GM21786 (cell line): Measurements from ENCODE around the gene LMO4.

Experiments
- ATAC-seq: cut with Tn5 transposase; IDR thresholded peaks from one replicate; pipeline ENCODE4 v1.9.1; 2021; ENCODE audit not compliant: unreplicated experiment

LMO4 gene

DNA sequence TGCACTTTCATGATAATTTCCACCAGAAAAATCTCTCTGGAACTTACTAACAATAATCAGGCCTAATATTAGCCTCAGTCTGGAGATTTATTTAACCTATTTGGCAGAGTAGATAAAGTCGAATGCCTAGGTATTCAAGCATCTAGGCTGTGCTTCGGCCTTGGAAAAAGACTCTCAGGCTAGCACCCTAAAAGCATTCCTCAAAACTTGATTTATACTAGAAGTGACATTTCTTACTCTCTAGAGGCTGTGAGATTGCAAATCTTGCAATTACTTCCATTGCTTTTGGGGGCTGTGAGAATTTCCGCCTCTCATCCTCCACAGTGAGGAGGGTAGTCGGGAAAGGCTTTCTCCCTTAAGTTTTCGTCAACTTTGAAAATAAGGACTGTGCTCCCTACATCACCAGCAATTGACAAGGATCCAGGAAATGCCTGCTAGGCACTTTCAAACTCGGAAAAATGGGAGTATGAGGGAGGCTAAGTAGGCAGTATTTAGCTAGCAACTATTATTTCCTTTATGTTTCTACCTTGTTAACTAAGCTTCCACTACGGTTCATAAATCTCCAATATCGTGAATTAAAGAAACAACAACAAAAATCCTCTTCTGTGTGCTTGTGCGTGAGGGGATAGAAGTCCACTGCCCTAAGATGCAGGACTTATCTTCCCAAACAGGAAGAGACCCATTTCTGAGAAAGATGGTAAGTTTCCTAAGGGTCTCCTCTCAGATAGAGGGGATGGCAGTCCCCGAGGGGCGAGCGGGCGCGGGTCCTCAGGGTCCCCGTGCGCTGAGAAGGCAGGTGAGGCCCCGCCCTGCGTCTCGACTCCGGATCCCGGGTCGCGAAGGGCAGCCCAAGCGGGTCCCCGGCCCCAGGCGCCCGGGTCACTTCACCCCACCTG lies 1.1 kb upstream of the LMO4 start:
- ATAC-seq: no peak

DNA sequence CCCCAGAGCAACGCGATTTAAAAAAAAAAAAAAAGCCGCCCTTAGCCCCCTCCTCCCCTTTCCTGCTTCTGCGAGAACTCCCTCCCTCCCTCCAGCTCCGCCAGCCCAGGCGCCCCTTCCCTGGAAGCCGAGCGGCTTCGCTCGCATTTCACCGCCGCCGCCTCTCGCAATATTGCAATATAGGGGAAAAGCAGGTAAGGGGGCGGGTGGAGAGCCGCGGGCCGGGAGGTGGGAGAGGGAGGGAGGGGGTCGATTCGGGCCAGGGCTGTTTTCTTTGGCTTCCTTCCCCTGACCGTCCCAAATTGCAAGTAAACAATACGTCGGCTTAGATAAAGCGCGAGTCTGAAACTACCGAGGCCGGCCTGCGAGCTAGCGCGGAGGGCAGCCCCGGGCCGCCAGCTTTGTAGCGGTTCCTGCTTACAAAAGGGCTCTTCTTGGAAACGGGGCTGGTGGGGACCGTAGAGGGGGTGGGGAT lies 408 bp downstream of the LMO4 start:
- no peak for ATAC-seq

DNA sequence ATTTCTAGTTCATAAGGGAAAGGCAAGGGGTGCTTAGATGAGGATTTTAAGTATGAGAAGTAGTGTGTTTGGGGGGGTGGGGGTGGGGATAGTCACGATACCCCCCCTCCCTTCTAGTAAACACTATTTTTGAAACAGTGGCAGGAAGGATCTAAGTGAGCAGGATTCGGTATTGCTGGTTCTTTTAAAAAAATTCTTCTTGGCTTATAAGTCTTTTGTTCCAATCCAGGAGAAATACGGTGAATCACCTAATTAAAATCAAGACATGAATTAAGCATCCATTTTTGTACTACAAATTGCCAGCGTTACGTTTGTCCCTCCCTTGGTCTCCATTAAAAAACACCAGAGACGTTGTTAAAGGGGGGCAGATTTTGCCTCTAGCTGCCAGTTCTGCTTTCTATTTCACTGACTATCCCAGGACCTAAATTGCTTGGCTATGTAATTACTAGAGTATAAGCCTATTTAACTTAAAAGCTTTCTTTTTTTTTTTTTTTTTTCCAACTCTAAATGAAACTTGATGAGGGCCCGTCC lies 911 bp downstream of the LMO4 start:
- no peak for ATAC-seq

DNA sequence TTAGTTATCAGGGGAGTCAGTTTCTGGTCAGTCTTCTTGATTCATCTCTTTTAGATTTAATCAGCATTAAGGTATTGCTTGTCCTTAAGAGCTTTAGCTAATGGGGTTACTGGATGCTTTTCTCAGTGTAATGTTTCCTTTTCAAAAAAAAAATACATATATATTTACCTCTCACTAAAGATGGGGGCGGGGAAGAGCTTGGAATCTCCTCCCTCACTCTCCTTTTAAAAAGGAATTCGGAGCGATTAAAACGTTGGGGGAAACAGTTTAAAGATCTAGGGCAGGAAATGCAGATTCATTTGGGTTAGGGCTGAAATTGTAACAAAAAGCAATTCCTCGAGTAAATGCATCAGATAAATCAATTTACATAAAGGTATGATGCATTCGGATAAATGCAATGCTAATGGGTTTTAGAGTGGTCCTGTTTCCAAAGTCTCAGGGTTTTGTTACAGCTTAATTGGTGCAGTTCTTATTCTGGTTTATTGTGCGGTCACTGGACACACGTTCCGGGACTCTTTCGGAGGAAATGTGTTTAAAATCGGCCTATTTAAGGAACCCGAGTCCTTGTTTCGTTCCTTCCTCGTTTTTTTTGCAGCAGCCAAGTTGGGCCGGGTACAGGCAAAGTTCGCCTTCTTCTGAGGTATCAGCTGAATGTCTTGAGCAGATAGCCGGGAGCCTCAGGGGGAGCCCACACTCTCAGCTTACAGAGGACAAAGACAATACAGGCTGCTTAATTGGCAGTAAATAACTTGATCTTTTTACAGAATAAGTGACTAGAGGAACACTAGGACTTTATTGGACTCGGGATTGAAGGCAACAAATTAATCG lies 1.6 kb downstream of the LMO4 start:
- ATAC-seq: no peak

DNA sequence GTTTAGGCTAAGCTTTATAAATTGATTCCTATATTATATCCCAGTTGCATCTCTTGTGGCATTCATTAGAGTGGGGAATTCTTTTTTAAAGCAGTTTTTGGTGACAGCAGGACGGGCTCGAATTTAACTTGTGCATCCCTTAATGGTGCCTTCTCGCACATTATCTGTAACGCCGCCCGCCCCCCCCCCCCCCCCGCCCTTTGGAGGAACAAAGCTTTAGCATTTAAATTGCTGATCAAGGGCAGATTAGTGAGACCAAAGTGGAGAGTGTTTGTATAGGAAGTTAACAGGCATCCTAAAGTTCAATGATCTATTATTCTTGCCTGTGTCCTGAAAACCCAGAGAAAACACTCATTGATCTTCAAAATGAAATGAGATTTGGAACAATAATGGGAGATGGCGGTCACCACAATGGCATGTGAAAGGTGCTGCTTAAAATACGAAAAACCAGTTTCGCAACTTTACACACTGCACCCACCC lies 2.2 kb downstream of the LMO4 start:
- no peak for ATAC-seq

DNA sequence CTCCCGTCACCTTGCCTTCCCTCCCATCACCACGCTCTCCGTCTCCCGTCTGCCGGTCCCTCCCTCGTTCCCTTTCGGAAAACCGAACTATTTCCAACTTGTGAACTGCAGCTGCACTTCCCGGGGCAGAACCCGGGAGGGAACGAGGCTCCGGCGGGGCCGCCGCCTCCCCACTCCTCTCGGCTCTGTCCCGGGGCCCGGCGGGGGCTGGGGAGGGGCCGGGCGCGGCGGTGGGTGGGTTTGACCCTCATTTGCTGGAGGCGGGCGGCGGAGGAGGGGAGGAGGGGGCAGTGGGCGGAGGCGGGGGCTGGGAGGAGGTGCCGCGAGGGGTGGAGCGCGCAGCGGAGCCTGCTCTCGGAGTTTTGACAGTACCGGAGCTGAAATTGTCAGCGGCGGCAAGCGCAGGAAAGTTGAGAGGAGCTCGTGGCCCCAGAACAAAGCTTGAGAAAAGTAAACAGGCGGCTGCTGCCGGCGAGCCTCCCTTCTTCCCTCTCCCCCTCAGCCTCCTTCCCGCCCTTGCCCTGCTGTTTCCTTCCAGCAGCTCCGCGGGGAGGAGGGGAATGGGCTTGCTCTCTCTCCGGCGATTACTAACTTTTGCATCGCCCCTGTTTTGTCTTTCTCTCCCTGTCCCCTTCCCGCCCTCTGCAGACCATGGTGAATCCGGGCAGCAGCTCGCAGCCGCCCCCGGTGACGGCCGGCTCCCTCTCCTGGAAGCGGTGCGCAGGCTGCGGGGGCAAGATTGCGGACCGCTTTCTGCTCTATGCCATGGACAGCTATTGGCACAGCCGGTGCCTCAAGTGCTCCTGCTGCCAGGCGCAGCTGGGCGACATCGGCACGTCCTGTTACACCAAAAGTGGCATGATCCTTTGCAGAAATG lies 2.9 kb downstream of the LMO4 start:
- no peak for ATAC-seq

DNA sequence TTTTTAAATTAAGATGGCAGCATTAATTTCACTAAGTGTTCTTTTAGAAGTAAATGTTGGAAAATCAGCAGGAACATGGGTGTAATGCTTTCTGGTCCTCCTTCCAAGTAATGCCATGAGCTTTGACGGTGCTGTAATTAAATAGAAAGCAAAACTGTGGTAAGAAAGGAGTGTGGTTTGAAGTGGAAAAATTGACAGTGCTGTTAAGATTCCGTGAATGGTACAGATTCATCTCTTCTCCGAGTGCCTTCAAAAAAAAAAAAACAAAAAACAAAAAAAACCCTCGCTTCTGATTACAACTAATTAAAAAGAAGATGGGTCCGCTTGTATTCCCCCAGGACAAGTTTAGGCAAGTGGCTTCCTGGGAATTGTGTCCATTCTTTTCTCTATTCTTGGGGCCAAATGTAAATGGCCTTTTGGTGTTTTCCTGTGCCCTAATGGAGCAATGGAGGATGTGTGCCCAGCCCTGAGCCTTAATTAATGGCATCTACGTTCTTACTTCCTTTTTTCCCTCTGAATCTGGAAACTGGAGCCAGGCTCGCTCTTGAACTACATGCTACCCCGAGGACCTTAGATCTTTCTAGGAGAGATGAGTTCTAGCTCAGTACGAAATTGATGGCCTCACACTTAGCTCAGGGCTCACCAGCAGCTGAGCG lies 5.1 kb downstream of the LMO4 start:
- no peak for ATAC-seq

DNA sequence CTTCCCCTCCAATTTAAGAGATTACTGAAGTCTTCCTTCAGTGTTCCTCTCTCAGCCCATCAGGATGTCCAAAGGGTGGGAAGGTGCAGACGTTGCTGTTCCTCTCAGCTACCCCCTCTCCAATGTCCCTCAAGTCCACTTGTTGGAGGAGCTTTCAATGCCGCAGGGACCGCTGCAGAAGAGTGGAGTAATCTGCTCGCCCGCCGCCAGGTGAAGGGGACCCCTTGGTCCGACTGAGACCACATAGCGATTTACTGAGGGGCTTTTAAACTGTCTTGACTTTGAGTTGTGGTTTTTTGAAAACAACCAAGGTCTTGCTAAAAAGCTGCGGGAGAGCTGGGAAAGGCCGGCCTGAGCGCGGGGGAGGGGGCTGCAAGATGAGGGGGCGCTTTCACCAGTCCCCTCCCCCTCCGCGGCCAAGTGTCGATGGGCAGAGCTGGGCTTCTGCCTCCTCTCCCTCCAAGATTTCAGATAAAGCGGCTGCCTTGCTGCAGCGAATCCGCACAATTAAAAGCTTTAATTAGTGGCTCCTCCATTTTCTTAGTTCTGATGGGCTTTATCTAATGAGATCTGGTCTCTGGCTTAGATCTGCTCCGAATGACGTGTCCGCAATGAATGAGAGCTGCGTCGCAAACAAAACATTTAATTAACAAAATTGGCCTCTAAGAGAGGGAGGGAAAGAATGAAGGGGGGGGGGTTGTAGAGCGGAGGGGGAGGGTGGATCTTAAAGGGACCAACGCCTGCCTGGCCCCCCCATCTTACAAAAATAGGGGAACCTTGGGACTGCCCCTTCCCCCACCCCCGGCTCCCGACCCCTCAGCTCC lies 5.9 kb downstream of the LMO4 start:
- no peak for ATAC-seq

DNA sequence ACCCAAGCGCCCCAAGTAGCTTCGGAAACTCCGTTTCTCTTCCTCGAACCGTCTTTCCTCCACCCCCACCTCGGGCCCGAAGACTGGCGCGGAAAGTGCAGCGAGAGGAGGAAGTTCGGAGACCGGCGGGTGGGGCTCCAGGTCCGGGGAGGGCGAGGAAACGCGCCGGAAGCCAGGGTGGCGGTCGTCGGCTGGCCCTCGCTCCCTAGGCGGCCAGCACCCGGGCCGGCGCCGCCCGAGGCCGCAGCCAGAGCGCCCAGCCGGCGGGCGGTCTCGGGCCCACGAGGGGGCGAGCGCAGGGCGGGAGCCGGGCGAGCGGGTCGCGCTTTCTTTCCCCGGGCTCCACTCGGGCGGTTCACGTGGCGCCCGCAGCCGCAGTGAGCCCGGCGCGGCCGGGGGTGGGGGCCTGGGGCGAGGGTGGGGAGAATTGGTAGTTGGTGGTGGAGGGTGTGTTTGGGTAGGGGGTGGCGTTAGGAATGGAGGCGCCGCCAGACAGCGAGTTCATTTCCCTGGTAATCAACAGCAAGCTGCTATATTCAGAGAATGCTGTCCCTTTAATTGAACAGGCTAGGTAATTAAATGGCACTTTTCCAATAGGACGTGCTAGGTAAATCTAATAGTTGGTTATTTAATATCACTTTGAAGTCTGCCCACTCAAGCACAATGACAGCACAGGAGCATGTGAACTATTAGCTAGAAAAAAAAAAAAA lies 6.7 kb downstream of the LMO4 start:
- peak; percentile 42 for ATAC-seq

DNA sequence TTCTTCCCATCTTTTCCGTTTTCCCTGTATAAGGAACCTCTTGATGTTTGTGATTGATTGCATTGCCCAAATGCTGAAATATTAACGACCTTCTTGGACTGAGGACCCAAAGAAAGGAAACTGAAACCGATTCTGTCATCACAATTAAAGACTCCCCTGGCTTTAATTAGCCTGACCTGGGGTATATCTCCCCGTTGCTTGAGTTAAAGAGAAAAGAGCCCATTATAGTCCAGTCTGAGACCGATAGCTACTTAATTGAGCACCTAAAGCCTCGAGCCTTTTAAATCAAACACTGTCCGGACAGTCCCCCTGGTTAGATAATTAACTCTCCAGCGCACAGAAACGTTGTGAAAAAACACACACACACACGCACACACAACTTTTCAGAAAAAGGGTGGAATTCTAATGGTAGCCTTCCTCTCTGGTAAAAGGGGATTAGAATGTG lies 8.0 kb downstream of the LMO4 start:
- ATAC-seq: no peak

DNA sequence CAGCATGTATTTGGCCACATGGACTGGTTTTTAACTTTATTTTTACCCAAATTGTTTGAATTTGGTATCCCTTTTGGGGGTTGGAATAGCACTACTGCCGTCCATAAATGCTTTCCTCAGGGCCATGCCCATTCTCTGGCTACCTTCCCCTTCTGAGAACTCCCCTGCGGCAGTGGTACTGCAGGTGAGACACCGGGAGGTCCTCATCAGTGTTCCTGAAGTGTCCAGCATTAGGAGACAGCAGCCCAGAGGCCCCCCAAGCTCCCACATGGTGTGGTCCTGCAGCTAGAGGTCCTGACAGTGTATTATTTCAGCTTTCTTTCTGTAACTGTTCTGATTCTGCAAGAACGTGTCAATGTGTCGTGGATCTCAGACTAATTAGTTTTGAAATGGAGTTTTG lies 8.9 kb downstream of the LMO4 start:
- ATAC-seq: no peak

DNA sequence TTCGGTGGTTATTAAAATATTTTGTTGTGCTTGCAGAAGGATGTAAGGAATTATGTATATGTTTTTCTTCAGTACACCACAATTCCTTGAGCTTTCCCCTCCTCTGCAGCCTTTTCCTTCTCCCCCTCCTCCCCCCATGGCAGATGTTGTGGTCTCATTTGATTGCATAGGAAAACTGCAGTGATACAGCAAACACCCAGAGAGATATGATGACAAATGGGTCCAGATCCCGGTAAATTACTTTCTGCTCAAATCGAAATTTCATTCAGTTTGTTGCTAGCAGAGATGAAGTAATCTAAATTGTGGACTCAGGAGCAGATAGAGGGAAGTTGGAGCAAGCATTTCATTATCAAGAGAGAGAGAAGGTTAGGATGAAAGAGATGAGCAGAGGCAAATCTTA lies 9.9 kb downstream of the LMO4 start:
- ATAC-seq: no peak

DNA sequence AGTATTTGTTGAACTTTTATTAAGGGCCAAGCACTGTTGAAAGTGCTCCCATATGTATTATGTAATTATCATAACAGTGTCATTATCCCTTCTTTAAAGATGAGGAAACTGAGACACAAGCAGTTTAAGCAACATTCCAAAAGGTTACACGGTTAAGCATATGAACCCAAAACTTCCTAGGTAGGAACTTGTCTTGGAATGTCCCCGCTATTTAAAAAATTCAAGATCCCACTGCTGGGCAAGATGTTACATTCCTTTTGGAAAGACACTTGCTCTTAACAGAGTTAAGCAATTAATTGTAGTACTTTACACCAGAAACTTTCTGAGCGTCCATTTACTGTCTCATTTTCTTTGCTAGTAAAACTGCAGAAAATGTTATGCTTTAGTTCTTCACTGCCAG lies 15.6 kb downstream of the LMO4 start:
- no peak for ATAC-seq

DNA sequence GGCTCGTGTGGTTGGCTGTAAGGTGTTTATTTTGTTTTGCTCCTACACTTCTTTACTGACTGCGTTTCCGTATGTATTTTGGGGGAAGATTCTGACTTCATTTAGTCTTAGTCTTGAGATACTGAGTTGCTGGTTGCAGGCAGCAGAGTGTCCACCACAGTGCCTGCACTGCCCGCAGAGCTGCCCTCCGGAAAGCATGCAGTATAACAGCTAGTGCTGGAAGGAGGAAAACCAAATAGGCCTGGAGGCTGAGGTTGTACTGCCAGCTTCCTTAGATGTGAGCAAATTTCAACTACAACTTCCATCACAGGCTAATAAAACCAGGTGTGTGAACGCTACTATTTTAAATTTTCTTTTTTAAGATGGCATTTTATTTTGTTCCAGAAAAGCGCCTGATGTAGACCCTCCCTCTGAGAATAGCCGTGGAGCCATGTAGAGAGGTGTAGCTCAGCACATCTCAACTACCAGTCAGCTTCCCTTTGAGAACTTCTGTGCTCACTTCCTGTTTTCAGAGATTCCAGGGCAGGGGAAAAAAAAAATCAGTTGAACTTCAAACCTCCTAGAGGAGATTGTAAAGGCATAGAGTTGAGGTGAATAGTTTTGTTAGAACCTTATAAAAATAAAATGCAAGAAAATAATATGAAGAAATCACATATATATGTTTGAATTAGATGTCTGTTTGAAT lies 17.6 kb downstream of the LMO4 start:
- no peak for ATAC-seq

DNA sequence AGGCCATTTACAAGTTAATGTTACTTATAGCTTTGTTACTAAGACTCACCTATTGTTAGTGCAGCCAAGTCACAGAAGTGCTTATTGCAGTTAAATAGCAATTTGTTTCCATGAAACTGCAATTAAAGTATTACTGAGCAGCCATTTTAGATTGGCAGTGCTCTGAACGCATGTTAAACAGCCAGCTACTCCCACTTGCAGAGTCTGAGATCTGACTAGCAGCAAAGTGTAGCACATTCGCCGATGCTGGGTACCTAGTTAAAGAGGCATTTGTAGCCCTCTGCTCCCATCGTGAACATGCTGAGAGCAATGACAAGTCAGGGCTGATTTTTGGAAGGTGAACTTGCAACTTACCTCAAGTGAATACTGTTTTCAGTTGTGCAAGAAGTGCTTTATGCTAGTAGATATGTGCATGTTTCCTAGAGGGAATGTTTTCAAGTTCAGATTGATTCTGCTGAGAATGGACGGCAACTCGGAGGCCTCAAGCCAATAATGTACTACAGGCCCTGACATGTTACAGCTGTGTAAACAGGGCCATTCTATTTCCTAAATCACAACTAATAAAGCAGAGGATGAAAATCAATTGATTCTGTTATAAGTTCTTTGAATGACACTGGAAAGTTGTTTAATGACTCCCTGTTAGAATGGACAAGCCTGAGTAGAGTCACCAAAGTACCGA lies 19.8 kb downstream of the LMO4 start:
- ATAC-seq: no peak

DNA sequence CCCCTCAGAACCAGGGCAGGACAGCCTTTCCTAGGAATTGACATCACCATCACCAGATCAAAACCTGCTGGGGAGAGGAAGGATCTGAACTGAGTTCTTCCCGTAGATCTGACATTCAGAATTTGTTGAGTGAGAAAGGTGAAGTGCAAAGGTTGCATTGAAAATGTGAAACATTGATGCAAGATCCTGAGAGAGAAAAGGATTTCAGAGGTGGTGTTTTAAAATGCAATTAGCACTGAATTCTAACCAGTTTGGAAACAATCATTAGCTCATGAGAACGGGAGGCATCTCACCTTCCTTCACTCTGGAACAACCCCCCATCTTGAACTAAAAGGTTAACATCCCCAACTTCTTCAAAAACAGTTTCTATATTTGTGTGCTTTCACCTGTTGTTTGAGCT lies 20.4 kb downstream of the LMO4 start:
- ATAC-seq: no peak

DNA sequence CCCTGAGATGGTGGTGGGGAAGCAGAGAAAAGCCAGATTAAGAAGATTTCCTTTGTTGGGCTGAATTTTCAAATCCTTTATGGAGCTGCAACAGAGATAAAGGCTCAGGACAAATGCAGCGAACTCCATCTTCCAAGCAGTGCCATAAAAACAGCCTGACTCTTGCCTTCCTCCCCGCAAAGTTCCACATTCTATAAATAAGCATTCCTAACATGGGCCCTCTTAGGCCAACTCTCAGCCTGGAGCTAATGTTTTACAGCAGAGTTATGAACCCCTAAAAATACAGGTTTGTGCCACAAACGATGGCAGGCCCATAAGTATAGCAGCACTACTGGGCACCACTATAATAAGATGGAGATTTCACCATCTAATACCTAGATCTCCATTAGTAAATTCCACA lies 27.2 kb downstream of the LMO4 start:
- ATAC-seq: no peak
